ENCODE measurements around the gene PRAMEF14. TPM values are rescaled to one million over a fixed set of nuclear protein-coding genes. Genes with fewer than 3 reads are reported as not detected.
A peak's percentile ranks its signal among the peaks of the same experiment; 100 is the strongest.
"Not testable (repeated sequence)": the region's sequence is repeated elsewhere in the genome, so short reads cannot be mapped to it uniquely, and the experiment has no call there.

PRAMEF14 gene, protein sequence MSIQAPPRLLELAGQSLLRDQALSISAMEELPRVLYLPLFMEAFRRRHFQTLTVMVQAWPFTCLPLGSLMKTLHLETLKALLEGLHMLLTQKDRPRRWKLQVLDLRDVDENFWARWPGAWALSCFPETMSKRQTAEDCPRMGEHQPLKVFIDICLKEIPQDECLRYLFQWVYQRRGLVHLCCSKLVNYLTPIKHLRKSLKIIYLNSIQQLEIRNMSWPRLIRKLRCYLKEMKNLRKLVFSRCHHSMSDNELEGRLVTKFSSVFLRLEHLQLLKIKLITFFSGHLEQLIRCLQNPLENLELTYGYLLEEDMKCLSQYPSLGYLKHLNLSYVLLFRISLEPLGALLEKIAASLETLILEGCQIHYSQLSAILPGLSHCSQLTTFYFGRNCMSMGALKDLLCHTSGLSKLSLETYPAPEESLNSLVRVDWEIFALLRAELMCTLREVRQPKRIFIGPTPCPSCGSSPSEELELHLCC
- not detected in 2 replicates for total RNA-seq (2014; rRNA removed; shearing (Covaris generic); ENCODE audit: low replicate concordance)

DNA sequence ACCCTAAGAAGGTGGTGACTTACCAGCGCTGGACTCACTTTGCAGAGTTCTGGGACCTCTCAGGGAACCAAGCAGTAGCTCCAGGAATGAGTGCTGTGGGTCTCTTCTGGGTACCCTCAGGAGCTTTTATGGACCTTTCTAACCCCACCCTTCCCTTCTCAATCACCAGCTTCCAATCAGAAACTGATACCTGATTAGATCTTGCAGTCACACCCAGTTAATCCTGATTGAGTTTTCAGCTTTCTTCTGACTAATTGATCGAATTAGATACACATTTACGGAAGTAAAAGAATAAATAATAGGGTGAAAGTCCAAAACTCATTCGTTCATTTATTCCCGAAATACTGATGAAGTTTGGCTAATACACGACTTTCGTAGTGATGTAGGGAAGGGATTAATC is at the start of gene PRAMEF14:
PRAMEF14 (minus strand) TSS at position 101 of the 400 bp plus-strand sequence. CDS start 1,820 bp downstream, outside the sequence.
- not testable (repeated sequence) for DNase-seq; H3K4me2 ChIP-seq (ENCODE audit: low read depth, low read length, poor library complexity, severe bottlenecking); H3K4me1 ChIP-seq (ENCODE audit: low read length)

DNA sequence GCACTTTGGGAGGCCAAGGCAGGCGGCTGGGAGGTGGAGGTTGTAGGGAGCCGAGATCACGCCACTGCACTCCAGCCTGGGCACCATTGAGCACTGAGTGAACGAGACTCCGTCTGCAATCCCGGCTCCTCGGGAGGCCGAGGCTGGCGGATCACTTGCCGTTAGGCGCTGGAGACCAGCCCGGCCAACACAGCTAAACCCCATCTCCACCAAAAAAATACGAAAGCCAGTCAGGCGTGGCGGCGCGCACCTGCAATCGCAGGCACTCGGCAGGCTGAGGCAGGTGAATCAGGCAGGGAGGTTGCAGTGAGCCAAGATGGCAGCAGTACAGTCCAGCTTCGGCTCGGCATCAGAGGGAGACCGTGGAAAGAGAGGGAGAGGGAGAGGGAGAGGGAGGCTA is 48.4 kb upstream of the PRAMEF14 start:
- H4K20me1 ChIP-seq (ENCODE audit: insufficient read depth, low read depth, low read length); H3K79me2 ChIP-seq (ENCODE audit: low read length); H3K4me3 ChIP-seq (ENCODE audit: low read length); H3K9me3 ChIP-seq (ENCODE audit: low read length); H3K9ac ChIP-seq (ENCODE audit: low read length); H3K9me2 ChIP-seq (replicated peaks; ENCODE audit: insufficient read depth, low read length); DNase-seq; H3K27me3 ChIP-seq (ENCODE audit: low read length); H3K36me3 ChIP-seq (ENCODE audit: insufficient read depth, low read length); H3K27ac ChIP-seq (ENCODE audit: low read length); H3K4me1 ChIP-seq (ENCODE audit: low read length); H2AFZ ChIP-seq (ENCODE audit: low read length); H3K4me2 ChIP-seq (ENCODE audit: low read depth, low read length, poor library complexity, severe bottlenecking): not testable (repeated sequence)

More for the DNA sequence above, at the start of gene PRAMEF14:
- H3K9me2 ChIP-seq (replicated peaks; ENCODE audit: insufficient read depth, low read length); H3K9me3 ChIP-seq (ENCODE audit: low read length); H3K27ac ChIP-seq (ENCODE audit: low read length); H2AFZ ChIP-seq (ENCODE audit: low read length); H3K79me2 ChIP-seq (ENCODE audit: low read length); H3K4me3 ChIP-seq (ENCODE audit: low read length); H3K36me3 ChIP-seq (ENCODE audit: insufficient read depth, low read length); H4K20me1 ChIP-seq (ENCODE audit: insufficient read depth, low read depth, low read length); H3K9ac ChIP-seq (ENCODE audit: low read length); H3K27me3 ChIP-seq (ENCODE audit: low read length): not testable (repeated sequence)

DNA sequence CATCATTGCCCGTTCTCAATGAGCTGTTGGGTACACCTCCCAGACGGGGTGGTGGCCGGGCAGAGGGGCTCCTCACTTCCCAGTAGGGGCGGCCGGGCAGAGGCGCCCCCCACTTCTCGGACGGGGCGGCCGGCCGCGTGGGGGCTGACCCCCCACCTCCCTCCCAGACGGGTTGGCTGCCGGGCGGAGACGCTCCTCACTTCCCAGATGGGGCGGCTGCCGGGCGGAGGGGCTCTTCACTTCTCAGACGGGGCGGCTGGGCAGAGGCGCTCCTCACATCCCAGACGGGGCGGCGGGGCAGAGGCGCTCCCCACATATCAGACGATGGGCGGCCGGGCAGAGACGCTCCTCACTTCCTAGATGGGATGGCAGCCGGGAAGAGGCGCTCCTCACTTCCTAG is 47.8 kb upstream of the PRAMEF14 start:
- H3K27ac ChIP-seq (ENCODE audit: low read length); H3K4me1 ChIP-seq (ENCODE audit: low read length); H2AFZ ChIP-seq (ENCODE audit: low read length); H3K27me3 ChIP-seq (ENCODE audit: low read length); H4K20me1 ChIP-seq (ENCODE audit: insufficient read depth, low read depth, low read length); H3K9ac ChIP-seq (ENCODE audit: low read length); H3K4me2 ChIP-seq (ENCODE audit: low read depth, low read length, poor library complexity, severe bottlenecking); H3K79me2 ChIP-seq (ENCODE audit: low read length); H3K9me3 ChIP-seq (ENCODE audit: low read length); H3K9me2 ChIP-seq (replicated peaks; ENCODE audit: insufficient read depth, low read length); DNase-seq; H3K4me3 ChIP-seq (ENCODE audit: low read length); H3K36me3 ChIP-seq (ENCODE audit: insufficient read depth, low read length): not testable (repeated sequence)

DNA sequence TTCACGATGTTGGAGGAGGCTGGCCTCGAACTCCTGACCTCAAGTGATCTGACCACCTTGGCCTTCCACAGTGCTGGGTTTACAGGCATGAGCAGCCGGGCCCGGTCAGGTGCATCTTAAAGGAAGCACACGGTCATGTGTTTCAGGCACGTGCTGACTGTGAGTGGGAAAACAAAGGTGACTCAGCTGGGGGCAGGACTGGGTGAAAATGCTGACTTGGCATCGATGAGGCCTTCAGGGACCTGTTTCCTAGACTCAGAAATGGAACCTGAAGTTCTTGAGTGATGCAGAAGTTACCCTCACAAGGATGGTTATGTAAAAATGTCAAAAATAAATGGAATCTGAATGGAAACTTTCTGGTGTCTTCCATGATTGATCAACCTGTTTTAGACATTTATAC is 46.1 kb upstream of the PRAMEF14 start:
- not testable (repeated sequence) for H3K27me3 ChIP-seq (ENCODE audit: low read length); H3K27ac ChIP-seq (ENCODE audit: low read length); H3K79me2 ChIP-seq (ENCODE audit: low read length); H3K9ac ChIP-seq (ENCODE audit: low read length); H4K20me1 ChIP-seq (ENCODE audit: insufficient read depth, low read depth, low read length); H3K9me3 ChIP-seq (ENCODE audit: low read length); H3K4me1 ChIP-seq (ENCODE audit: low read length); H3K4me2 ChIP-seq (ENCODE audit: low read depth, low read length, poor library complexity, severe bottlenecking); H3K9me2 ChIP-seq (replicated peaks; ENCODE audit: insufficient read depth, low read length); H3K36me3 ChIP-seq (ENCODE audit: insufficient read depth, low read length); H2AFZ ChIP-seq (ENCODE audit: low read length); H3K4me3 ChIP-seq (ENCODE audit: low read length); DNase-seq

DNA sequence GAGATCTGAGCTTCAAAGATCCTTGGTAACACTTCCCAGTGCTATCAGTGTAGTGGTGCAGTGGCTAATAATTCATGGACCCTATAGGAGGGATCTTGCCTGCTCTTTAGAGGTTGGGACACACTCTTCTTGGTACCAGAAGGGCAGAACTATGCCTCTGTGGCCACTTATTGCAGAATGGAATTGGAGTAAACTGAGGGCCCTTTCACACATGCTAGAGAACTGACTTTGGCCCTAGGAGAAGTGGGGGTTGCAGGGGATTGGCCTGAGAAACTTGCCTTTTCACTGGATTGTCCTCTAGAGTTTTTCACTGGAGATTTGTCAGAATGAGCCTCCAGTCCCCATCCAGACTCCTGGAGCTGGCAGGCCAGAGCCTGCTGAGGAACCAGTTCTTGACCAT is 42.4 kb upstream of the PRAMEF14 start, which contains the start of gene PRAMEF17:
PRAMEF17 (plus strand) TSS at position 301 of the 400 bp plus-strand sequence; CDS start at position 327, 26 bp downstream.
- H3K27ac ChIP-seq (ENCODE audit: low read length); H3K9me2 ChIP-seq (replicated peaks; ENCODE audit: insufficient read depth, low read length); H4K20me1 ChIP-seq (ENCODE audit: insufficient read depth, low read depth, low read length); H3K9me3 ChIP-seq (ENCODE audit: low read length); H2AFZ ChIP-seq (ENCODE audit: low read length); H3K9ac ChIP-seq (ENCODE audit: low read length); H3K27me3 ChIP-seq (ENCODE audit: low read length); H3K4me3 ChIP-seq (ENCODE audit: low read length); H3K4me1 ChIP-seq (ENCODE audit: low read length); H3K36me3 ChIP-seq (ENCODE audit: insufficient read depth, low read length); H3K79me2 ChIP-seq (ENCODE audit: low read length); H3K4me2 ChIP-seq (ENCODE audit: low read depth, low read length, poor library complexity, severe bottlenecking); DNase-seq: not testable (repeated sequence)

DNA sequence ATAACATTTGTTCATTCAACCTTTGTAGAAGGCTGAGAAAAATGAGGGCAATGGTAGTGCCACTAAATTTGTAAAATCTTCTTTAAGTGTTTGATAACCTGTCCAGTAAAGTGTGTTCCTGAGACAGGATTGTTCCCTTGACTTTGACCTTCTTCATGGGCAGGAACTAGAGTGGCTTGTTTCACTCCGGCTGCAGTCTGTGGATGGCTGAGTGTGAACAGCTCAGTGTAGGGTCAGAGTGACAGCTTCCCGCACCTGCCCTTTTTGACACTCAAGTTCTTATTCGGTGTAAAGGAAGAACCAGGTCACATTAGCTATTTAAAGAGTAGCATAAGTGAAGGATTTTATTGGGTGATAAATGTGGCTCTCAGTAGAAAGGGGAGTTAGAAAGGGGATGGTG is 33.4 kb upstream of the PRAMEF14 start:
- H3K9me3 ChIP-seq (ENCODE audit: low read length); H3K27me3 ChIP-seq (ENCODE audit: low read length); H3K36me3 ChIP-seq (ENCODE audit: insufficient read depth, low read length); DNase-seq; H3K27ac ChIP-seq (ENCODE audit: low read length); H3K4me2 ChIP-seq (ENCODE audit: low read depth, low read length, poor library complexity, severe bottlenecking); H3K4me1 ChIP-seq (ENCODE audit: low read length); H3K4me3 ChIP-seq (ENCODE audit: low read length); H4K20me1 ChIP-seq (ENCODE audit: insufficient read depth, low read depth, low read length); H2AFZ ChIP-seq (ENCODE audit: low read length); H3K9me2 ChIP-seq (replicated peaks; ENCODE audit: insufficient read depth, low read length); H3K79me2 ChIP-seq (ENCODE audit: low read length); H3K9ac ChIP-seq (ENCODE audit: low read length): not testable (repeated sequence)

DNA sequence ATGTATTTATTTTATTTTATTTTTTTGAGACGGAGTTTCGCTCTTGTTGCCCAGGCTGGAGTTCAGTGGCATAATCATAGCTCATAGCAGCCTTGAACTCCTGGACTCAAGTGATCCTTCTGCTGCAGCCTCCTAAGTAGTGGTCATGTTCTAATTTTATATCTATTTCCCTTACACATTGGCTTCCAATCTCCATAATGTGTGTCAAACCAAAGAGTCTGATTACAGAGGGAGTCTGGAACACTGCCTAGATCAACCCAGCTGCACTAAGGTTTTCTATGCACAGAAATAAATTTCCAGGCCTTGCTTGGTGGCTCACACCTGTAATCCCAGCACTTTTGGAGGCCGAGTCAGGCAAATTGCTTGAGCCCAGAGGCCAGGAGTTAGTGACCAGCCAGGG is 32.0 kb upstream of the PRAMEF14 start:
- H3K4me1 ChIP-seq (ENCODE audit: low read length); H3K9ac ChIP-seq (ENCODE audit: low read length); H3K4me2 ChIP-seq (ENCODE audit: low read depth, low read length, poor library complexity, severe bottlenecking); H3K27me3 ChIP-seq (ENCODE audit: low read length); H3K36me3 ChIP-seq (ENCODE audit: insufficient read depth, low read length); H3K9me2 ChIP-seq (replicated peaks; ENCODE audit: insufficient read depth, low read length); H4K20me1 ChIP-seq (ENCODE audit: insufficient read depth, low read depth, low read length); H2AFZ ChIP-seq (ENCODE audit: low read length); H3K4me3 ChIP-seq (ENCODE audit: low read length); H3K27ac ChIP-seq (ENCODE audit: low read length); H3K9me3 ChIP-seq (ENCODE audit: low read length); H3K79me2 ChIP-seq (ENCODE audit: low read length); DNase-seq: not testable (repeated sequence)

DNA sequence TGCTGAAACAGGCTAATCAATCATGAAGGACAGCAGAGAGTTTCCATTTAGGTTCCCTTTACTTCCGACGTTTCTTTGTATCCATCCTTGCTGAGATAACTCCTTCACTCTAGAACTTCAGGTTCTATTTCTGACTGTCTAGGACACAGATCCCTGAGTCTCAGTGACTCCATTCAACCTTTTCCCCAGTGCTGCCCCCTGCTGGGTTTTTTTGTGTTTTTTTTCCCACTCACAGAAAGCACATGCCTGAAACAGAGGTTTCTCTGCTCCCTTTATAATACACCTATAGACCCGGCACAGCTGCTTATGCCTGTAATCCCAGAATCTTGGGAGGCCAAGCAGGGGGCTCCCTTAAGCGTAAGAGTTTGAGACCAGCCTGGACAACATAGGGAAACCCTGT is 21.6 kb upstream of the PRAMEF14 start:
- not testable (repeated sequence) for H4K20me1 ChIP-seq (ENCODE audit: insufficient read depth, low read depth, low read length); H3K36me3 ChIP-seq (ENCODE audit: insufficient read depth, low read length); H3K4me3 ChIP-seq (ENCODE audit: low read length); H3K79me2 ChIP-seq (ENCODE audit: low read length); H3K4me1 ChIP-seq (ENCODE audit: low read length); H3K9me2 ChIP-seq (replicated peaks; ENCODE audit: insufficient read depth, low read length); H3K27ac ChIP-seq (ENCODE audit: low read length); H3K9ac ChIP-seq (ENCODE audit: low read length); H2AFZ ChIP-seq (ENCODE audit: low read length); H3K4me2 ChIP-seq (ENCODE audit: low read depth, low read length, poor library complexity, severe bottlenecking); H3K9me3 ChIP-seq (ENCODE audit: low read length); H3K27me3 ChIP-seq (ENCODE audit: low read length)
- peak; percentile 77 for DNase-seq

All from Karpas-422 (cell line).